HG03378 (cell line): ENCODE results near the gene GPR15.
"Not testable (repeated sequence)": the region's sequence is repeated elsewhere in the genome, so short reads cannot be mapped to it uniquely, and the experiment has no call there.

Experiments used
- ATAC-seq: cut with Tn5 transposase; IDR thresholded peaks from one replicate; pipeline ENCODE4 v1.9.1; 2021; ENCODE audit warnings: mild to moderate bottlenecking, moderate library complexity; ENCODE audit not compliant: unreplicated experiment

The GPR15 gene

GRCh38 chr3:98556164-98557130, 24.7 kb downstream of the GPR15 start:
- peak; percentile 81 for ATAC-seq

GRCh38 chr3:98557324-98558010, 25.7 kb downstream of the GPR15 start:
- peak; percentile 24 for ATAC-seq

- no peak for ATAC-seq
Measured at GRCh38 chr3:98558100-98558827, 26.5 kb downstream of the GPR15 start.

- not testable (repeated sequence) for ATAC-seq
Measured at GRCh38 chr3:98559769-98560168, 28.0 kb downstream of the GPR15 start.

GRCh38 chr3:98560911-98561310, 29.1 kb downstream of the GPR15 start:
- no peak for ATAC-seq

GRCh38 chr3:98561727-98562521, 30.1 kb downstream of the GPR15 start:
- peak; percentile 21 for ATAC-seq

GRCh38 chr3:98563661-98564281, 32.0 kb downstream of the GPR15 start:
- peak; percentile 61 for ATAC-seq

GRCh38 chr3:98564282-98565005, 32.7 kb downstream of the GPR15 start:
- no peak for ATAC-seq

GRCh38 chr3:98565237-98565643, 33.5 kb downstream of the GPR15 start:
- ATAC-seq = no peak

- no peak for ATAC-seq
Measured at GRCh38 chr3:98565843-98566242, 34.1 kb downstream of the GPR15 start.

- peak; percentile 22 for ATAC-seq
Measured at GRCh38 chr3:98567666-98568270, 36.0 kb downstream of the GPR15 start.

- no peak for ATAC-seq
Measured at GRCh38 chr3:98568402-98568801, 36.6 kb downstream of the GPR15 start.

GRCh38 chr3:98573181-98573728, 41.5 kb downstream of the GPR15 start:
- peak; percentile 64 for ATAC-seq

GRCh38 chr3:98574132-98574531, 42.4 kb downstream of the GPR15 start:
- ATAC-seq = no peak

GRCh38 chr3:98577178-98577895, 45.6 kb downstream of the GPR15 start:
- no peak for ATAC-seq

GRCh38 chr3:98580401-98581386, 48.9 kb downstream of the GPR15 start:
- no peak for ATAC-seq

GRCh38 chr3:98581474-98581873, 49.7 kb downstream of the GPR15 start:
- no peak for ATAC-seq
